Esophagus muscularis mucosa (tissue), 4 donors: Measurements from ENCODE around the gene GNPDA1.

ENCODE experiments used
- CTCF ChIP-seq, 3 experiments: fragments of 200-600 bp in 2 of 3; fragments of 450-650 bp in 1 of 3; sonication (generic) in 2 of 3; IDR thresholded peaks; one replicate each; pipeline ENCODE4 v1.5.1; 2017 to 2019; ENCODE audit warnings: antibody characterized with exemption in 3 of 3, mild to moderate bottlenecking in 2 of 3, moderate library complexity in 1 of 3
- EP300 ChIP-seq: sonication (generic); formaldehyde crosslinking; IDR thresholded peaks from one replicate; pipeline ENCODE4 v1.6.1; 2017; ENCODE audit warnings: antibody characterized with exemption
- POLR2A ChIP-seq: fragments of 450-650 bp; IDR thresholded peaks from one replicate; pipeline ENCODE4 v1.6.1; 2017; ENCODE audit warnings: antibody characterized with exemption, moderate library complexity, mild to moderate bottlenecking, low read depth
- POLR2AphosphoS5 ChIP-seq, 2 donors: sonication (generic); formaldehyde crosslinking; IDR thresholded peaks; one replicate each; pipeline ENCODE4 v1.6.1; 2017; ENCODE audit warnings: antibody characterized with exemption in 2 of 2

GRCh38 chr5:142036918-142037317, 24.1 kb upstream of the GNPDA1 start:
- TF ChIP-seq CTCF (IDR thresholded peaks at IDR 0.05) (no peak), POLR2A (no peak), POLR2AphosphoS5 (IDR thresholded peaks at IDR 0.05) (no peak), EP300 (no peak)
